GM21447 (cell line): ENCODE data around the gene ARPC5.
"Not testable (repeated sequence)": the region's sequence is repeated elsewhere in the genome, so short reads cannot be mapped to it uniquely, and the experiment has no call there.

Source experiments
- ATAC-seq: cut with Tn5 transposase; IDR thresholded peaks from one replicate; pipeline ENCODE4 v1.9.1; 2021; ENCODE audit not compliant: unreplicated experiment

The ARPC5 gene

GRCh38 chr1:183612975-183613374 is 22.6 kb downstream of the ARPC5 start:
- ATAC-seq = not testable (repeated sequence)

GRCh38 chr1:183612407-183612806 is 23.2 kb downstream of the ARPC5 start:
- ATAC-seq = no peak

GRCh38 chr1:183611021-183611420 is 24.6 kb downstream of the ARPC5 start:
- ATAC-seq = no peak

- ATAC-seq = no peak
Measured at GRCh38 chr1:183609759-183610452, 25.7 kb downstream of the ARPC5 start.

- ATAC-seq = peak; percentile 39
Measured at GRCh38 chr1:183609313-183609712, 26.3 kb downstream of the ARPC5 start.

- ATAC-seq = peak; percentile 48
Measured at GRCh38 chr1:183607322-183607980, 28.1 kb downstream of the ARPC5 start.

- ATAC-seq = no peak
Measured at GRCh38 chr1:183605904-183606303, 29.7 kb downstream of the ARPC5 start.

GRCh38 chr1:183604815-183605214 is 30.8 kb downstream of the ARPC5 start:
- no peak for ATAC-seq

GRCh38 chr1:183604038-183604808 is 31.4 kb downstream of the ARPC5 start:
- no peak for ATAC-seq

GRCh38 chr1:183602510-183602909 is 33.1 kb downstream of the ARPC5 start:
- no peak for ATAC-seq

- no peak for ATAC-seq
Measured at GRCh38 chr1:183600634-183601033, 34.9 kb downstream of the ARPC5 start.

- ATAC-seq = no peak
Measured at GRCh38 chr1:183600136-183600535, 35.4 kb downstream of the ARPC5 start.

- ATAC-seq = peak; percentile 84
Measured at GRCh38 chr1:183598386-183598785, 37.2 kb downstream of the ARPC5 start.

GRCh38 chr1:183597656-183598347 is 37.8 kb downstream of the ARPC5 start:
- no peak for ATAC-seq

GRCh38 chr1:183596500-183596899 is 39.1 kb downstream of the ARPC5 start:
- ATAC-seq = no peak

GRCh38 chr1:183595537-183595936 is 40.0 kb downstream of the ARPC5 start:
- ATAC-seq = no peak

- peak; percentile 46 for ATAC-seq
Measured at GRCh38 chr1:183593356-183593755, 42.2 kb downstream of the ARPC5 start.

GRCh38 chr1:183592733-183593132 is 42.9 kb downstream of the ARPC5 start:
- no peak for ATAC-seq

- ATAC-seq = peak; percentile 74
Measured at GRCh38 chr1:183590244-183591191, 45.1 kb downstream of the ARPC5 start, which contains the start of gene NCF2. NCF2 (minus strand) TSS chr1:183590459; CDS start chr1:183590329, 130 bp downstream.

- peak; percentile 18 for ATAC-seq
Measured at GRCh38 chr1:183589874-183590243, 45.7 kb downstream of the ARPC5 start.
